ENCODE results near the gene WDR1. TPM values are rescaled to one million over a fixed set of nuclear protein-coding genes. Genes with fewer than 3 reads are reported as not detected.

Gene WDR1
- total and polyA plus RNA-seq, 2 donors (not counting 3 experiments of a cell fraction or from before 2014, with no cell fraction given) = 590 to 660 TPM

- DNase-seq (ENCODE audit: low read depth, low spot score) (no peak), FAIRE-seq (no peak)
- Histone ChIP-seq H3K27me3 (ENCODE audit: control insufficient read depth in 2 of 2, insufficient read depth in 2 of 2, low read length in 2 of 2) (no peaks in the 10 kb centered on the region), H3K4me1 (ENCODE audit: control insufficient read depth, extremely low read depth, insufficient read depth, low read length) (peaks cover 84% of the 10 kb centered on the region), H3K36me3 (ENCODE audit: control insufficient read depth in 2 of 2, extremely low read depth in 1 of 2, insufficient read depth in 2 of 2, low read length in 2 of 2) (peaks cover 33 to 63% of the 10 kb centered on the region in 2 experiments), H3K4me3 (replicated peaks in 1 of 3; ENCODE audit: insufficient read depth in 1 of 3, low read depth in 1 of 3, low read length in 3 of 3) (no peak overlapping the region), H3K27ac (ENCODE audit: insufficient read depth, low read depth, low read length) (peak overlapping the region; percentile 79), H3K9me3 (replicated peaks; ENCODE audit: control insufficient read depth, insufficient read depth, low read length) (no peaks in the 10 kb centered on the region), H4K20me1 (replicated peaks; ENCODE audit: control insufficient read depth, extremely low read depth, insufficient read depth, low read length) (no peaks in the 10 kb centered on the region), H3K9me1 (replicated peaks; ENCODE audit: control insufficient read depth, extremely low read depth, insufficient read depth, low read length) (no peaks in the 10 kb centered on the region), H3K9ac (replicated peaks; ENCODE audit: extremely low read depth, insufficient read depth, low read length) (peak overlapping the region; percentile 14), H3K4me2 (ENCODE audit: insufficient read depth, low read length) (no peak overlapping the region), H2AFZ (ENCODE audit: low read depth, low read length) (no peak overlapping the region), H3K79me2 (ENCODE audit: control insufficient read depth, insufficient read depth, low read length) (peaks cover 81% of the 10 kb centered on the region)
- no TSS peak for BruUV-seq (replicated peaks)
- POLR2A ChIA-PET = interaction anchor here (1.5 to 4.9 kb wide), 3 partner anchors 12 to 22 kb away, joined by 4 to 43 read pairs (median 33); partner anchors contain the start of gene WDR1
- TF ChIP-seq EZH2 (IDR thresholded peaks at IDR 0.05; ENCODE audit: borderline replicate concordance, low read depth, low read length, severe bottlenecking) (no peak), MYC (IDR thresholded peaks at IDR 0.05; ENCODE audit: low read depth, low read length) (no peak), JUN (IDR thresholded peaks at IDR 0.05; ENCODE audit: borderline replicate concordance, insufficient read depth, insufficient read length, low read depth) (no peak), CTCF (IDR thresholded peaks at IDR 0.05; ENCODE audit: extremely low read depth in 1 of 2, insufficient read depth in 1 of 2, low read depth in 1 of 2, low read length in 2 of 2) (no peak), FOS (IDR thresholded peaks at IDR 0.05; ENCODE audit: borderline replicate concordance, insufficient read depth, low read length) (no peak), MAX (IDR thresholded peaks at IDR 0.05; ENCODE audit: insufficient read depth, insufficient read length) (no peak), POLR2A (IDR thresholded peaks at IDR 0.05; ENCODE audit: low read depth, low read length) (no peak), POLR2AphosphoS5 (IDR thresholded peaks at IDR 0.05; ENCODE audit: insufficient read depth, low read depth, low read length) (no peak), GATA2 (IDR thresholded peaks at IDR 0.05; ENCODE audit: insufficient read depth, insufficient read length, low read depth, low read length) (no peak)
- CTCF ChIA-PET = interaction anchor here (0.6 to 1.7 kb wide), 7 partner anchors 9 to 23 kb away, joined by 3 to 7 read pairs (median 3); partner anchors contain the start of gene WDR1
- dilution Hi-C loops (cut with MboI; ENCODE audit: extremely low pct_ligation_motif_present, low sequenced_read_pairs) = no loop called here
- intact Hi-C loops (cut with micrococcal nuclease) = loop anchor here (10.0 kb wide), 1 partner anchor 1449 kb away; no protein-coding TSS in a partner anchor
These were observed 21.2 kb downstream of the WDR1 start for GRCh38 chr4:10095296-10095991.
